Measurements from ENCODE around the gene RABL2B. TPM values are rescaled to one million over a fixed set of nuclear protein-coding genes. Genes with fewer than 3 reads are reported as not detected.

Gene RABL2B
- total and polyA plus RNA-seq, 2 experiments from 2014 or later = 13.0 to 37.0 TPM

DNA sequence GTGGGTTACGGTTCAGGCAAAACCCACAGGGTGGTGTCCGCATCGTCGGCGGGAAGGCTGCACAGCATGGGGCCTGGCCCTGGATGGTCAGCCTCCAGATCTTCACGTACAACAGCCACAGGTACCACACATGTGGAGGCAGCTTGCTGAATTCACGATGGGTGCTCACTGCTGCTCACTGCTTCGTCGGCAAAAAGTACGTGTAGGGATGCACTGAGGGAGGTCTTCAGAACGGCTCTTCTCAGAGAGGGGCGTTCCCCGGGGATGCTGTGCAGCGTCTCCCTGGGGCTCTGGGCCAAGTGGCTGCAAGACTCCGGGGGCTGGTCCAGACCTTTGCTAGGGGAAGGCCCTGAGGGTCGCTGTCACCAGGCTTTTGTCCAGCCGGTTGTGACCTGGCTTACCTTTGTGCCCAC lies 44.2 kb downstream of the RABL2B start:
- H3K27ac ChIP-seq = no peak overlapping the region
- H3K4me1 ChIP-seq (ENCODE audit: low read depth) = no peaks in the 10 kb centered on the region
- TF ChIP-seq, protein P1, sequence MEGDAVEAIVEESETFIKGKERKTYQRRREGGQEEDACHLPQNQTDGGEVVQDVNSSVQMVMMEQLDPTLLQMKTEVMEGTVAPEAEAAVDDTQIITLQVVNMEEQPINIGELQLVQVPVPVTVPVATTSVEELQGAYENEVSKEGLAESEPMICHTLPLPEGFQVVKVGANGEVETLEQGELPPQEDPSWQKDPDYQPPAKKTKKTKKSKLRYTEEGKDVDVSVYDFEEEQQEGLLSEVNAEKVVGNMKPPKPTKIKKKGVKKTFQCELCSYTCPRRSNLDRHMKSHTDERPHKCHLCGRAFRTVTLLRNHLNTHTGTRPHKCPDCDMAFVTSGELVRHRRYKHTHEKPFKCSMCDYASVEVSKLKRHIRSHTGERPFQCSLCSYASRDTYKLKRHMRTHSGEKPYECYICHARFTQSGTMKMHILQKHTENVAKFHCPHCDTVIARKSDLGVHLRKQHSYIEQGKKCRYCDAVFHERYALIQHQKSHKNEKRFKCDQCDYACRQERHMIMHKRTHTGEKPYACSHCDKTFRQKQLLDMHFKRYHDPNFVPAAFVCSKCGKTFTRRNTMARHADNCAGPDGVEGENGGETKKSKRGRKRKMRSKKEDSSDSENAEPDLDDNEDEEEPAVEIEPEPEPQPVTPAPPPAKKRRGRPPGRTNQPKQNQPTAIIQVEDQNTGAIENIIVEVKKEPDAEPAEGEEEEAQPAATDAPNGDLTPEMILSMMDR (IDR thresholded peaks at IDR 0.05; ENCODE audit: low read depth, low read length) = no peak
- H3K9me3 ChIP-seq (ENCODE audit: low read depth) = no peaks in the 10 kb centered on the region
- H3K36me3 ChIP-seq = no peaks in the 10 kb centered on the region
- H3K4me3 ChIP-seq = no peak overlapping the region
- no peak for DNase-seq (ENCODE audit: low read depth in 1 of 2, low spot score in 1 of 2)
- peaks cover 46% of the 10 kb centered on the region for H3K27me3 ChIP-seq

DNA sequence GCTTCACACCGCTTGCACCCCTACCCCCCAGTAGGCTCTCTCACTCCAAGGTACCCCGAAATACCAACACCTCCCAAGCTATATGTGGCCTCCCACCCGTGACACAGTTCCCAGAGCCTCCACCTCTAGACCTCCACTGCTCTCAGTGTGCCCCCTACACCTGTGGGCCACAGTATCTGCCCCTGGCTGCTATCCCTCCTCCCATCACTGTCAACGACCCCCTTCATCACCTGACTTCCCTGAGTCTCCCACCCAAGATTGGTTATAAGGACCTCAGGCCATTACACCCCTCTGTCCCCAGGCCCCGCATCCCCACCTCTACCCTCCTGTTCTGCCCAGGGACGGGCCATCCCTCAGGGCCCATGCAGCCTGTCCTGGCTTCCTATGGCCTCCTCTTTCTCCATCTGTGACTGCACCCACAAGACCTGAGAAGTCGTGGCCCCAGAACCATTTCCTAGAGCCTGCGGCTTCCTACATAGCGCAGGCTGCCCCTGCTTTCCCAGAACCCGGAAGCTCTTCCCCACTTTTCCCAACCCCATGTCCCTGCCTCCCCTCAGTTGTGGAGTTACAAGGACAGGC lies 44.7 kb downstream of the RABL2B start:
- Histone ChIP-seq H3K27me3 (peaks cover 46% of the 10 kb centered on the region), H3K27ac (no peak overlapping the region), H3K36me3 (no peaks in the 10 kb centered on the region), H3K4me1 (ENCODE audit: low read depth) (no peaks in the 10 kb centered on the region), H3K9me3 (ENCODE audit: low read depth) (no peaks in the 10 kb centered on the region), H3K4me3 (no peak overlapping the region)
- DNase-seq (ENCODE audit: low read depth in 1 of 2, low spot score in 1 of 2) = no peak
- TF ChIP-seq, protein P1 (IDR thresholded peaks at IDR 0.05; ENCODE audit: low read depth, low read length) = no peak

DNA sequence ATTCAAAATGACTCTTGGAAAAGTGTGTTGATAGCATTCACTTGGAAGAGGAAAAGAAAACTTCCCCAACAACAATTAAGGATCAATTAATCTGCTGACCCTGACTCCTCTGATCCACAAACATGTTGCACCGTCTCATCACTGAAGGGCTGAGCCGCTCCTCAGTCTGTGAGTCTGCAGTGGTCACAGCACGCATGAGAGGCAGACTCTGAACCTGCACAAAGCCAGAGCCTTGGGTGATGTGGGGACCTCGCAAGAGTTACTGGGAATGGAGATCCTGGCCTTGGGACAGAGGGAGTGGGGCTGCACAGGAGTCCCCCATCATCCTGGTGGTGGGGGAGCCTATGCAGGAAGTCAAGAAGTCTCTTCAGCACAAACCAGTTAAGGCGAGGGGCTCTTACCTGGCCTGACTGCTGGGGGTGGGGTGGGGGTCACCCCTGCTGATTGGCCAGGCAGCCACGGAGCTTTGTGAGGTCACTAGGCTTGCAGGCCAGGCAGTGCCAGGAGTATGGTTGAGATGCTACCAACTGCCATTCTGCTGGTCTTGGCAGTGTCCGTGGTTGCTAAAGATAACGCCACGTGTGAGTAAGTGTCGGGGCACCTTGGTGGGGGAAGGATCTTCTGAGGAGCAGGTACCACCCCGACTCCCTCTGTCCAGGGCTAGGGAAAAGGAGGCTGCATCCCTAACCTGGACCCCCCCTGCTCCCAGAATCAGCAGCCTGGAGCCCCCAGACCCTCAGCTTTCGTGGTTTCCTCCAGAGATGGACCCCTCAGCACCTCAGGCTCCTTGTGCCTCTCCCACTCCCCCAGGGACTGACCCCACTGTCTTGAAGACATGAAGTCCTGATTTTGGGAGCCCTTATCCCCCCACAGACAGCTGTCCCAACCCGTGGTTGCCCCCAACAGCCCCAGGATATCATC lies 45.4 kb downstream of the RABL2B start, which contains the start of gene ACR:
Gene ACR (plus strand): TSS at position 477 of the 921 bp plus-strand sequence. CDS start 32 bp downstream, at position 509.
- Histone ChIP-seq H3K4me3 (no peak within 1 kb of the TSS), H3K27ac (no peak within 1 kb of the TSS), H3K4me1 (ENCODE audit: low read depth) (no peaks in the 10 kb centered on the region), H3K27me3 (peaks cover 46% of the 10 kb centered on the region), H3K36me3 (no peaks in the 10 kb centered on the region), H3K9me3 (ENCODE audit: low read depth) (no peaks in the 10 kb centered on the region)
- TF ChIP-seq, protein P1 (IDR thresholded peaks at IDR 0.05; ENCODE audit: low read depth, low read length) = no peak
- no peak for DNase-seq (ENCODE audit: low read depth in 1 of 2, low spot score in 1 of 2)

GRCh38 chr22:50735739-50736030 lies 47.8 kb downstream of the RABL2B start:
- no peaks in the 10 kb centered on the region for H3K9me3 ChIP-seq (ENCODE audit: low read depth)
- TF ChIP-seq, protein P1 (IDR thresholded peaks at IDR 0.05; ENCODE audit: low read depth, low read length) = no peak
- H3K27me3 ChIP-seq = peaks cover 54% of the 10 kb centered on the region
- no peak overlapping the region for H3K27ac ChIP-seq
- no peak for DNase-seq (ENCODE audit: low read depth in 1 of 2, low spot score in 1 of 2)
- no peak overlapping the region for H3K4me3 ChIP-seq
- no peaks in the 10 kb centered on the region for H3K4me1 ChIP-seq (ENCODE audit: low read depth)
- H3K36me3 ChIP-seq = no peaks in the 10 kb centered on the region

GRCh38 chr22:50734986-50735738 lies 48.3 kb downstream of the RABL2B start:
- no peaks in the 10 kb centered on the region for H3K36me3 ChIP-seq
- H3K27ac ChIP-seq = no peak overlapping the region
- peaks cover 54% of the 10 kb centered on the region for H3K27me3 ChIP-seq
- H3K9me3 ChIP-seq (ENCODE audit: low read depth) = no peaks in the 10 kb centered on the region
- DNase-seq (ENCODE audit: low read depth in 1 of 2, low spot score in 1 of 2) = no peak
- H3K4me3 ChIP-seq = no peak overlapping the region
- no peaks in the 10 kb centered on the region for H3K4me1 ChIP-seq (ENCODE audit: low read depth)
- TF ChIP-seq, protein P1 (IDR thresholded peaks at IDR 0.05; ENCODE audit: low read depth, low read length) = no peak
